Measurements from ENCODE around the gene THAP11.
"Not testable (repeated sequence)": the region's sequence is repeated elsewhere in the genome, so short reads cannot be mapped to it uniquely, and the experiment has no call there.

Gene THAP11

GRCh38 chr16:67864044-67864443 lies 21.9 kb downstream of the THAP11 start:
- DNase-seq: not testable (repeated sequence)

- no peak for DNase-seq
These were observed 22.5 kb downstream of the THAP11 start for GRCh38 chr16:67864594-67864993.

DNA sequence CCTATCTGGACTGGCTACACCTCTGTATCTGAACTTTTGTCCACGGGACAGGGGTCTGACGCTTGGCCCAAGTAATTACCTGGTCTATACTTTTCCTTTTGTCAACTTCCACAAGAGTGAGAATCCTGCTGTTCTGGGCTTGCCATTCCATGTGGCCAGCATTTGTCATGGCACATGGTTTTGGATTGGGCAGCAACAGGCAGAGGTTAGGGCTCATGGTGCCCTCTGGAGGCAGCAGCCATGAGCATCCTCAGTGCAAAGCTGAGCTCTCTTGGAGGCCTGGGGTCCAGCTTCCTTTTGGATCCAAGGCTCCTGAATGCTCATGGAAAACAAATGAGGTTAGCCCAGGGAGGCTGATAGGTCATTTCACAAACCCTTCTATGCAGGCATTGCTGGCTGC lies 23.2 kb downstream of the THAP11 start:
- peak; percentile 75 for DNase-seq

GRCh38 chr16:67868290-67868689 lies 26.2 kb downstream of the THAP11 start:
- DNase-seq: no peak

- no peak for DNase-seq
These were observed 27.5 kb downstream of the THAP11 start for GRCh38 chr16:67869653-67870052.

DNA sequence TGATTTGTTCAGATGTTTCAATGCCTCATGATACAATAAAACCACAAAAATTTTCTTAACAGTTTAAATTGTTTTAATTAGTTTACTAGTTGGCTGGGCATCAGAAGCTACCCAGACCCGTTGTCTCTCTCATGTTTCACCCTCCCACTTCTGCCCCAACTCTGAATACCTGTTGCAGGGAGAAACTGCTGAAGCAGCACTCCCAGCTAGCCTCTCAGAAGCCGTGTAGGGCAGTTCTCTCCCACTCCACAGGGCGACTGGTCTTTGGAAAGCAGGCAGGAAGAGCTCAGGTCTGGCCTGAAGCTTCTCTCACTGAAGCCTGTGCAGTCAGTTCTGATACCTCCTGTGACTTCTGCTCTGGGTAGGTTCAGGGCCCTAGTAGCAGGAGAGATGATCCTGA lies 29.1 kb downstream of the THAP11 start:
- no peak for DNase-seq

DNA sequence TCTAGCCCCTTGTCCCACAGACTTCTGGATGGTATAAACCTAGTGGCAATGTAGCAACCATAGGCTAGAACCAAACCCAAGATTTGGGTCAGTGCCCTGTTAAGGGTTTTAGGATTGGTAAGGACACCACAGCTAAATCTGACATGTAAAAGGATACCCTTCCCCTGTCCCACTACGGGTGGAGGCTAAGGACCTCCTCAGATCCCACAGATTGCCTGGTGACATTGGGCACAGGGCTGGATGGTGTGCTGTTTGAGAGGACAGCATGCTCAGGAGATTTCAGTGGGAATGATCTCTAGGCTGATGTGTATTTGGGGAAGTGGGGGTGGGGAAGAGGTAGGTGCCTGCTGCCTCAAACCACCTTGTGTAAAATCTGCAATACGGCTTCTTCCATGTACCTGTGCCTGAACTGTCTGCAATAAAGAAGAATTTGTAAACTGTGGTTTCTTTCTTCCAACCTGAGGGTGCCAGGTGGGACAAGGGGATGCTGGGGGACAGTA lies 30.1 kb downstream of the THAP11 start:
- peak; percentile 18 for DNase-seq

DNA sequence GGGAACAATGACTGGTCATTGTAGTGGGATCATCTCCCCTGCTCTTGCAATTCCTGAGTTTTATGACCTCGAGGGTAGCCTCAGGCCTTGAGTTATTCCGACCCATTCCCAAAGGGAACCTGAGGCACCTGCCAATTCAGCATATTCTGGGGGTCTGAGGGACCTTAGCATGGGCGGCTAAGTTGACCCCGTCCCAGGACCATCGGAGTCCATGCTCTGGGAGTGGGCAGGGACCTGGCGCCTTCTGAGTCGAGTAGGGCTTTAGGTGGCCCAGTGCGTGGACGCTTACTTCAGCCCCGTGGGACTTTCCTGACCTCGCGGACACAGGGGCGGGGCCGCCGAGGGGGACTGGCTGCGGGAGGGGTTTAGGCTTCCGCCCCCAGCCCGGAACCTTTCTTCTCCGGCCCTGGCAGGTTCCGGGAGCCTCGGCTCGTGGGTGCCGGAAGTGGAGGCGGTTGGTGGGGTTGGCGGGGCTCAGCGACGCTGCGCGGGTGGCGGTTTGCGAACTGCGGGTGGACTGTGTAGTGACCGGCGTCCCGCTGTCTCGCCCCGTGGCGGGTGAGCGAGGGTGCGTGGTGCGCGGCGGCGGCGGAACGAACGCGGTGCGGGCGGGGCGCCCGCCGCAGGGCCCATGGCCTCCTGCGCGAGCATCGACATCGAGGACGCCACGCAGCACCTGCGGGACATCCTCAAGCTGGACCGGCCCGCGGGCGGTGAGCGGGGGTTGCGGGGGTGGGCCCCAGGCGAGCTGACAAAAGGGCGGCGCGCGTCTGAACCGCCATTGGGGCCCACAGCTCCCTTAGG lies 30.7 kb downstream of the THAP11 start, which contains the start of gene EDC4:
Gene EDC4, plus strand, starts transcription at position 422 of the 804 bp plus-strand sequence. Its CDS starts 210 bp downstream, at position 632.
- DNase-seq: peak; percentile 90

- peak; percentile 21 for DNase-seq
These were observed 31.6 kb downstream of the THAP11 start for GRCh38 chr16:67873435-67874370.

GRCh38 chr16:67874372-67874771 lies 32.3 kb downstream of the THAP11 start:
- DNase-seq: no peak

- no peak for DNase-seq
These were observed 34.9 kb downstream of the THAP11 start for GRCh38 chr16:67877064-67877463.

- DNase-seq: no peak
These were observed 36.1 kb downstream of the THAP11 start for GRCh38 chr16:67878232-67878631.

- no peak for DNase-seq
These were observed 36.7 kb downstream of the THAP11 start for GRCh38 chr16:67878846-67879245.

GRCh38 chr16:67879462-67879861 lies 37.3 kb downstream of the THAP11 start:
- DNase-seq: no peak

DNA sequence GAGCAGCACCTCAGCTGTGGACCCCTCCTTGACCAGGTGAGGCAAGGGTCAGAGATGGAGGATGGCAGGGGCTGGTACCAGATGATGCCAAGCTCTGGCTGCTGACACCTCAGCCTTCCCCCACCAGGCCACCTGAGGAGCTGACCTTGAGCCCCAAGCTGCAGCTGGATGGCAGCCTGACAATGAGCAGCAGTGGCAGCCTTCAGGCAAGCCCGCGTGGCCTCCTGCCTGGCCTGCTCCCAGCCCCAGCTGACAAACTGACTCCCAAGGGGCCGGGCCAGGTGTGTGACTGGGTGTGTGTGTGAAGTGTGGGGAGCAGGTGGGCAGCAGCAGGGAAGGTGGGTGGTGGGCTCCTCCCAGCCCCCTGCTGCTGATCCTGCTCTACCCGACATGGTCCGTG lies 37.8 kb downstream of the THAP11 start:
- DNase-seq: no peak

GRCh38 chr16:67880584-67880983 lies 38.5 kb downstream of the THAP11 start:
- no peak for DNase-seq

- DNase-seq: no peak
These were observed 39.6 kb downstream of the THAP11 start for GRCh38 chr16:67881621-67882161.

- DNase-seq: no peak
These were observed 40.4 kb downstream of the THAP11 start for GRCh38 chr16:67882374-67883145.

GRCh38 chr16:67883146-67883871 lies 41.2 kb downstream of the THAP11 start:
- no peak for DNase-seq

DNA sequence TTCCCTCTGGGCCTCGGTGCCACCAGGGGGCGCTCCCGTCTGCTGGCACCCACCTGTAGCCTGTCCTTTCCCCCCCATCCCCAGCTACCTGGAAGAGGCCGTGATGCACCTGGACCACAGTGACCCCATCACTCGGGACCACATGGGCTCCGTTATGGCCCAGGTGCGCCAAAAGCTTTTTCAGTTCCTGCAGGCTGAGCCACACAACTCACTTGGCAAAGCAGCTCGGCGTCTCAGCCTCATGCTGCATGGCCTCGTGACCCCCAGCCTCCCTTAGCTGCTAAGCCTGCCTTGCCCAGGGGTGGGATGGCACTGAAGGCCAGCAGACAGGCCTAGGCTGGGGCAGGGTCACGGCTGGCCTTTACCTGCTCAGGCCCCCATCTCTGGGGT lies 41.7 kb downstream of the THAP11 start:
- DNase-seq: peak; percentile 70

DNA sequence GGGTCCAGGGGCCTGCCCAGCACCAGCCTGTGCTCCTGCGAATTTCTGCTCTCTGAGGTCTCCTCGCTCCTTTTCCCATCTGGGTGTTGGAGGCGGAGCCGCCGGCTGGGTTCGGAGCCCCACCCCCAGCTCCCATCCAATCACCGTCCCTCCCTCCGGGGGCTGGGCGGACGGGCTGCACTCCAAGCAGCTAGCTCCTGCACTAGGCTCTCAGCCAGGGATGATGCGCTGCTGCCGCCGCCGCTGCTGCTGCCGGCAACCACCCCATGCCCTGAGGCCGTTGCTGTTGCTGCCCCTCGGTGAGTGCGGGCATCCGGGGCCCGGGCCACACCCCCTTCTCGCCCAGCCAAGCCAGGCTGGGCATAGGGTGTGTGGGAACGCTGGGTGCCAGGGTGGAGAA lies 42.6 kb downstream of the THAP11 start, which contains the start of gene NRN1L:
Gene NRN1L, plus strand, starts transcription at position 202 of the 400 bp plus-strand sequence. Its CDS starts 19 bp downstream, at position 221.
- peak; percentile 22 for DNase-seq

GRCh38 chr16:67885545-67885944 lies 43.4 kb downstream of the THAP11 start:
- DNase-seq: no peak
